ENCODE results near the gene PTPRK.
A peak's percentile ranks its signal among the peaks of the same experiment; 100 is the strongest.

The PTPRK gene

DNA sequence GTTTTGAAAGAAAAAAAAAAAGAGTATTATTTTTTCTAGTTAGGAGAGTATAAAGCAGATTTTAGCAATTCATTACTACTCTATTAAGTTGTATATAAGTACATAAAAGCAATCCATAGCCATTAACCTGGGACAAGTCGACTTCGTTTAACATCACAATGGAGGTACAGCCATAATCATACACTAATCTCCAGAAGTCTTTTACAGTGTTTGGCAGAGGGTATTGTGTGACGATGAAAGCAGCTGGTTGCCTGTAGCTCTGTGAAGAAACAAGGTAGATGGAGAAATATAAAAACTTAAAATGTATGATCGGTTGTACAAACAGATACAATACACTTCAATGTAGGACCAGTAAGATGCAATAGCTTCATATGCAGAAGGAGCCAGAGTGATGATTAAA is 543.6 kb downstream of the PTPRK start:
- no peak for DNase-seq

- DNase-seq = no peak
Observed at GRCh38 chr6:127976111-127976510, 544.3 kb downstream of the PTPRK start.

GRCh38 chr6:127972815-127973214 is 547.6 kb downstream of the PTPRK start:
- DNase-seq = peak; percentile 66

GRCh38 chr6:127971945-127972391 is 548.4 kb downstream of the PTPRK start:
- DNase-seq = peak; percentile 47

DNA sequence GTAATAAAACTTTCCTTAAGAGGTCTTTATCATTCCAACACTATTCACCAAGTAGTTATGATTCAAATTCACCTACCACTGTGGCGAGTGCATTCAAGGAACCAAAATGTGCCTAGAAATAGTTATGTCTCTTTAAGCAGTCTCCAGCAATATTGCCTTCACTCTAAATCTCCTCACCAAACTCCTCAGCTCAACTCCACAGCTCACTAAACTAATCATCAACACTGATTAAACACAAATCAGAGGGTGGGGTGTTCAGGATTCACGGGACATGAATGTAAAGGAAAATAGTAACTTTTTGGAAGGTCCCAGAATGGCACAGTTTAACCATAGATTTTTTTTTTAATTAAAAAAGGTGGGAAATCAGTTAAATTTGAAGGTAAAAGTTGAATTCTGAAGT is 549.0 kb downstream of the PTPRK start:
- DNase-seq = no peak

GRCh38 chr6:127969701-127970100 is 550.7 kb downstream of the PTPRK start:
- no peak for DNase-seq

GRCh38 chr6:127968394-127968793 is 552.0 kb downstream of the PTPRK start:
- DNase-seq = no peak

DNA sequence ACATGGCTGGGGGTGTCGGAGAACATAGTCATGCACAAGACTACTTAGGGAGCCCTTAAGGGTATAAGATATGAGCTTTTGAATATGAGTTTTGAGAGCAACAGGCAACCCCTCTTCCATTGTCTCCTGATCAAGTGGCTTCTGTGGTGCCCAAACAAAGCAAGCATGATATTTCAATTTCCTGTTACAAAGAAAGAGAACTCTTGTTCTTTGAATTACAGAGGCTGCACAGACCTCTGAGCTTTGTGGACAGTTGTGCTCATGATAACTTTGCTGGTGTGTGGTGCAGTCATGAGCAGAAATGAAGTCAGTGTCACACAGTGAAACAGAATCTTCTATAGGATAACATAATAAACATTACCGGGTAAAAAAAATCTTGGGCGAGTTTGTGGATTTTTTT is 552.7 kb downstream of the PTPRK start:
- DNase-seq = no peak

- DNase-seq = no peak
Observed at GRCh38 chr6:127966616-127967015, 553.8 kb downstream of the PTPRK start.

DNA sequence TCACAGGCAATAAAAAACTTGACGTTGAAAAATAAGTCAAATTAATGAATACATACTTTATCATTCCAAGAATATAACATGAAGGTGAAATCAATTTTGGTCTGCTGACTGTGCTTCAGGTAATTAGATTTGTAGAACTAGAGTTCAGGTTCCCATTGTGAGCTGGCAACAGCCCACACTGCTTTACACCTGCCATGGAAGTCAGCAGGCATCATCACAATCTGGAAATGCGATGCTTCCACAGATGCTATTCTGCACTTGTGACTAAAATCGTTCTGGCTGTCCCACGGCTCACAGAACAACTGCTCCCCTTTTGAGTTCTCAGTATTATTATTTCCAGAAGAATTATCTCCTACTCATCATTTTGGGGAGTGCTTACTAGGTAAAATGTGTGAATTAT is 556.9 kb downstream of the PTPRK start:
- no peak for DNase-seq

- no peak for DNase-seq
Observed at GRCh38 chr6:127959869-127960268, 560.5 kb downstream of the PTPRK start.

GRCh38 chr6:127956956-127957355 is 563.4 kb downstream of the PTPRK start:
- DNase-seq = no peak

DNA sequence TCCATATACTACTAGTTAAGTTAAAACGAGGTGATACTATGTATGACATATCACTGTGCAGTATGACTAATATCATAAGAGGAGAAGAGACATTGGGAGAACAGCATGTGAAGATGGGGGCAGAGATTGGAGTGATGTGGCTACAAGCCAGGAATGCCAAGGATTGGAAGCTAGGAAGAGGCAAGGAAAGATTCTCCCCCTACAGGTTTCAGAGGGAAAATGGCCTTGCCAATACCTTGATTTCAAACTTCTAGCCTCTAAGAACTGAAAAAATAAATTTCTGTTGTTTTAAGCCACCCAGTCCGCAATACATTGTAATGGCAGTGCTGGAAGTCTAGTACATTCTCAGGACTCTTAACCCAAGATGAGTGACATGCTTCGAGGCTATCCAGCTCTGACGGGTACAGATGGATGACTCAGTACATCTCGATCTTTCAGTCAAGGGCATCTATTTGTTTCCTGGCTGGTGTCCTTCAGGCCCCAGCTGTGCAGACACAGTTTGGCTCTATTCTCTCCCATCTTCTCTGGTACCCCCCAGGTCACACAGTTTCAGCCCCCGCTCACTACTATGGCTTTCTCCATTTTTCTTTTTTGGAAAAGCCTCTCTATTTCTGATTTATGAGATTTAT is 564.0 kb downstream of the PTPRK start:
- DNase-seq = no peak

DNA sequence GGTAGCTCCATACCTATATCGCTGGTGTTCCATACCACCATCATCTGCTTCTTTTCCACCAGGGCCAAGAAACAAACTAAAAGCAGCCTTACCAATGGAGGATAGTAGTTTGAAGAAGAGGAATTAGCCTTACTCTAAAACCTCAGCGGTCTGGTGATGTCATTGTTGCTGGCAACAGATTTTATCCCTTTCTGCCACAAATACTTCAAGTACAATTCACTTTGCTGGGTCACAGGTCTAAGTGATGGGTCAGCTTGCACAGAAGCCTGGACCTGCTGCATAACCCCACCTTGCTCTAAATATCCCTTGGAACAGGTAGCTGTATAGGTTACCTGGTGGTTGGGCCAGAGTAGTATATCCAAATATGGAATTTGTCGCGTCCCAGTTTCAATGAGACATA is 566.3 kb downstream of the PTPRK start:
- no peak for DNase-seq

DNA sequence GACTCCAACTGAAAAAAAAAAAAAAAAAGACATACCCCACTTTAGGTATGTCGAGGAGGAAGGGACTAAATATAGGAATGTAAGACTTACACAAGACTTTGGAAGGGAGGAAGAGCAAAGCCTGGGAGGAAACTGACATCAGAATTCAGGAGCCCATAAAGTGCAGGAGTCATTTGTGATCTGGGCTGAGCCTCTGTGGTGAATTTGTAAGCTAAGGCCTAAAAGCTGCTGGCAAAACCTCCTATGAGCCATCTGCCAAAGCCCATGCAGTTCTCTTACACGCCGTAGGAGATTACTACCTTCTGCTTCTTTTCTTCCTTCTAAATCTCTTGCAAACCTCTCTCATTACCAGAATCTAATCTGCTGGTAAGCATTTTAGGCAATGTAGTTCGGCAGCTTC is 567.6 kb downstream of the PTPRK start:
- DNase-seq = no peak

DNA sequence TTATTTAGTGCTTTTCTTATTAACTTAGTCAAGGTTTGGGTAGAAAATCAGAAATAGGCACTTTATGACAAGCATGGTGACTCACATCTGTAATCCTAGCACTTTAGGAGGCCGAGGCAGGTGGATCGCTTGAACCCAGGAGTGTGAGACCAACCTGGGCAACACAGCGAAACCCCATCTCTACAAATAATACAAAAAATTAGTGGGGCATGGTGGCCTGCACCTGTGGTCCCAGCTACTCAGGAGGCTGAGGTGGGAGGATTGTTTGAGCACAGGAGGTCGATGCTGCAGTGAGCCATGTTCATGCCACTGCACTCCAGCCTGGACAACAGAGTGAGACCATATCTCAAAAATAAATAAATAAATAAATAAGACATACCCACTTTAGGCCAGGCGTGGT is 568.2 kb downstream of the PTPRK start:
- no peak for DNase-seq

DNA sequence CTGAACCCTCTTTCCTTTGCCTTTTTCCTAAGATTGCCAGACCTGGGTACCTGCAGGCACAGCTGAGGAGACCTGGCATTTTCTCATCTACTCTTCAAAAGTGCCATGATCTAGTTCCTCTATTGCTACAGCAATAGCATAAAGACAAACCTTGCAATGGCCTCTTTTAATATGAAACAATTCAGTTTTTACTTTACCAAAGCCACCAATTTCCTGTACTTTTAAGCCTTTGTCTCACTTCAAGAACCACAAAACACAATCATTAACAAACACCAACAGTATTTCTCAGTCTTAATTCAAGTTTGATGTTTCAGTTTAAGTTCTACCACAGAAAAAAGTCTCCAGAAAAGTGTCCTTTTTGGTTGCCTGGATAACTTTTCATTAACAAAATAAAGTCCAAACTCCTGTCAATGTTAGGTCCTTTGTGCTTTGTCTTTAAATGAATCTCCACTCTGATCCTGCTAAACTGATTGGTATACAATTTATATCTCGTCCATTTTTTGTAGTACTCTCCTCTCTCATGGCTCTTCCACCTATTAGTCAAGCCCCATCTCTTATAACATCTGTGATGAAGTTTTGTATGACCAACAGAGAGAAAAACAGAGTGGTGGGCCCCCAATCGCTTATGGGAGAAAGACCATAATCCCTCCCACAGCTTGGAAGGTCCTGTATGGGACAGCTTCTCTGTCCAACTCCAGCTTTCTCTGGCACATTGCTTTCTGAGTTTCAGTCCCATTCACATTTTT is 569.1 kb downstream of the PTPRK start:
- no peak for DNase-seq

DNA sequence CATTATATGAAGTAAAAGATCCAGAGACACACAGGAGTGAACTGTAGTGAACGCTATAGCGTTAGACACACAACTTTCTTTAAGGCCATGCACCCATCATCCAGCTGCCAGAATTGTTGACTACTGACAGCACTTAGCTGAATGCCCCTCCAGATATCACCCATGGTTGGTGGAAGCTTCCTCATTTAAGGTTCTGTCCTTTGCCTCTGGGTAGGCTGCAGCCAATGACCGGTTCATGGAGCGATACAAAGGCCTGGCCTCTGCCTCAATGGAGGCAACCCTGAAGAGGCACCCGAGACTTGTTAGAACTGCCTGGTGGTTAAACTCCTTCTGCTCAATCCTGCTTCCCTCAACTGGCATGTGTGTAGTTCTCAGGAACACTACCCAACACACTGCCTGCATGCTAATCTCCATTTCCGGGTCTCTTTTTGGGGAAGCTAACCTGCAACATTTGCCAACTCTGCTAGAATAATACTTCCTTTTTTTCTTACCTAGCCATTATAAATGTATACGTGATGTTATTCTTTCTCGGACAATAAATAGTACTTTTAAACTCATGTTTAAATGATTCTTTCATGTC is 569.7 kb downstream of the PTPRK start:
- no peak for DNase-seq

- no peak for DNase-seq
Observed at GRCh38 chr6:127949251-127949650, 571.1 kb downstream of the PTPRK start.

- no peak for DNase-seq
Observed at GRCh38 chr6:127946388-127946787, 574.0 kb downstream of the PTPRK start.

- no peak for DNase-seq
Observed at GRCh38 chr6:127945434-127946097, 574.8 kb downstream of the PTPRK start.

DNA sequence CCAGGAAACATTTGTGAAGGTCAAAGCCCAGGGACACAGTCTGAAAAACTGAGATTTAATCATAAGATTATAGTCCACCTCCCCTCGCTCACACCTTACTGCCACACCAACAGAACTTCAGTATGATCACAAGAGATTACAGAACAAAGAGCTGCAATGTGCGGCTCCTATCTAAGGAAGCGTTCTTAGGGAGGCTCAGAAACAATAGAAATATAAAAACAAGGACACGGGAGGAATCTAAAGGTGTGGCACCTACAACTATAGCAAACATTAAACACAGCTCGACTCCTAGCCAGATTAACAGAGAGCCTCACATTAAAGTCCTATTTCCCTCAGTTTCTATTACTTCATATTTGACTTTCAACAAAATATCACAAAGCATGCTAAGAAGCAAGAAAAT is 579.2 kb downstream of the PTPRK start:
- DNase-seq = no peak

GRCh38 chr6:127939442-127940066 is 580.8 kb downstream of the PTPRK start:
- DNase-seq = no peak
